A549 (cell line): Measurements from ENCODE around the gene IKBKG. TPM values are rescaled to one million over a fixed set of nuclear protein-coding genes. Genes with fewer than 3 reads are reported as not detected.

Experiments used
- ATAC-seq, 2 experiments: fragments of 200-7000 bp in 1 of 2; fragments of >200 bp in 1 of 2; cut with Nextera tagmentation in 1 of 2; cut with Tn5 transposase in 1 of 2; 3 replicates each; pipeline versions ENCODE4 v1.8.0 to v1.9.1; 2018 to 2020; ENCODE audit warnings: mild to moderate bottlenecking in 1 of 2, moderate library complexity in 1 of 2
- CTCF ChIA-PET: fragments of 300-600 bp; sonication (Branson Sonifier 250); formaldehyde crosslinking; extraction: SDS; loops from one replicate; lab custom pipeline; 2021; ENCODE audit warnings: antibody characterized with exemption, inconsistent platforms; lab: Yijun Ruan, JAX
- POLR2A ChIA-PET: fragments of 350-600 bp; formaldehyde crosslinking; extraction: SDS; loops from one replicate; lab custom pipeline; 2021; ENCODE audit warnings: antibody characterized with exemption, inconsistent platforms; lab: Yijun Ruan, JAX
- DNase-seq, 2 experiments: peaks; one replicate each; pipeline versions ENCODE4 v3.0.0 to v3.0.0-alpha.2; 2011 to 2016; ENCODE audit warnings: low read depth in 1 of 2, low spot score in 1 of 2
- FAIRE-seq: peaks from 2 replicates; lab custom pipeline; 2011; peaks lifted over from hg19 to GRCh38; lab: Jason Lieb, UNC
- H3K27ac ChIP-seq, 2 experiments: fragments of >200 bp; sonication (Bioruptor Twin); formaldehyde crosslinking; 3 replicates each; pipeline ENCODE4 v1.5.1; 2016 to 2017
- H3K4me1 ChIP-seq: fragments of >200 bp; sonication (Bioruptor Twin); formaldehyde crosslinking; 3 replicates; pipeline ENCODE4 v1.6.1; 2016
- H3K4me2 ChIP-seq: fragments of >200 bp; sonication (Bioruptor Twin); formaldehyde crosslinking; 3 replicates; pipeline ENCODE4 v1.6.1; 2016
- H3K4me3 ChIP-seq: fragments of >200 bp; sonication (Bioruptor Twin); formaldehyde crosslinking; 3 replicates; pipeline ENCODE4 v1.5.1; 2016
- H3K9me3 ChIP-seq: fragments of >200 bp; sonication (Bioruptor Twin); formaldehyde crosslinking; 3 replicates; pipeline ENCODE4 v1.6.1; 2016
- ATOH8 ChIP-seq: fragments of 250-450 bp; sonication (Bioruptor Pico); IDR thresholded peaks from 2 replicates; pipeline ENCODE4 v1.5.0; 2020; ENCODE audit warnings: low read depth, mild to moderate bottlenecking, moderate library complexity
- CEBPB ChIP-seq, 2 experiments: fragments of >200 bp in 1 of 2; sonication (Bioruptor Twin) in 1 of 2; formaldehyde crosslinking in 1 of 2; IDR thresholded peaks; 2 replicates each; pipeline ENCODE4 v1.6.1; 2012 to 2016
- CHD2 ChIP-seq: fragments of 150-350 bp; IDR thresholded peaks from 2 replicates; pipeline ENCODE4 v1.6.1; 2014; ENCODE audit warnings: low read length; ENCODE audit not compliant: partially characterized antibody
- CHD4 ChIP-seq: fragments of 200-600 bp; sonication (generic); IDR thresholded peaks from 2 replicates; pipeline ENCODE4 v1.6.1; 2016; ENCODE audit warnings: antibody characterized with exemption, mild to moderate bottlenecking, borderline replicate concordance
- E2F6 ChIP-seq: IDR thresholded peaks from 2 replicates; pipeline ENCODE4 v1.6.1; 2012; ENCODE audit warnings: low read depth, borderline replicate concordance
- FOSL2 ChIP-seq, 2 experiments: fragments of 450-650 bp in 1 of 2; fragments of >200 bp in 1 of 2; sonication (Bioruptor Twin) in 1 of 2; formaldehyde crosslinking; IDR thresholded peaks; 2 replicates each; pipeline versions ENCODE4 v1.5.0 to v1.6.1; 2016 to 2020; ENCODE audit warnings: mild to moderate bottlenecking in 1 of 2, moderate library complexity in 1 of 2
- HDAC2 ChIP-seq: fragments of 200-600 bp; sonication (generic); IDR thresholded peaks from 2 replicates; pipeline ENCODE4 v1.6.1; 2016
- HOXA7 ChIP-seq: fragments of 250-450 bp; sonication (Bioruptor Pico); IDR thresholded peaks from 2 replicates; pipeline ENCODE4 v1.5.0; 2020; ENCODE audit warnings: mild to moderate bottlenecking, moderate library complexity
- HOXB13 ChIP-seq: fragments of 250-450 bp; sonication (Bioruptor Pico); IDR thresholded peaks from 2 replicates; pipeline ENCODE4 v1.5.0; 2020; ENCODE audit warnings: low read depth, mild to moderate bottlenecking, moderate library complexity
- JUNB ChIP-seq: fragments of >200 bp; sonication (Bioruptor Twin); formaldehyde crosslinking; IDR thresholded peaks from 2 replicates; pipeline ENCODE4 v1.6.1; 2016
- KDM1A ChIP-seq: fragments of 200-600 bp; sonication (generic); IDR thresholded peaks from 2 replicates; pipeline ENCODE4 v1.6.1; 2016; ENCODE audit warnings: low read depth, mild to moderate bottlenecking
- KDM5A ChIP-seq: fragments of 200-600 bp; sonication (generic); IDR thresholded peaks from 2 replicates; pipeline ENCODE4 v1.6.1; 2016; ENCODE audit warnings: antibody characterized with exemption, mild to moderate bottlenecking
- MAFK ChIP-seq: fragments of 450-650 bp; IDR thresholded peaks from 2 replicates; pipeline ENCODE4 v1.6.1; 2014; ENCODE audit not compliant: partially characterized antibody
- MAX ChIP-seq: IDR thresholded peaks from 2 replicates; pipeline ENCODE4 v1.6.1; 2012
- PHF8 ChIP-seq: fragments of 200-600 bp; sonication (generic); IDR thresholded peaks from 2 replicates; pipeline ENCODE4 v1.6.1; 2016; ENCODE audit warnings: low read depth, mild to moderate bottlenecking, antibody characterized with exemption, moderate library complexity, borderline replicate concordance
- RAD21 ChIP-seq, 2 experiments: fragments of >200 bp in 1 of 2; sonication (Bioruptor Twin) in 1 of 2; formaldehyde crosslinking in 1 of 2; IDR thresholded peaks in 1 of 2; conservative IDR thresholded peaks in 1 of 2; 2 replicates in 1 of 2; 3 replicates in 1 of 2; pipeline ENCODE4 v1.6.1; 2012 to 2018; ENCODE audit warnings: inconsistent platforms in 1 of 2
- RCOR1 ChIP-seq: fragments of 150-350 bp; IDR thresholded peaks from 2 replicates; pipeline ENCODE4 v1.6.1; 2014; ENCODE audit warnings: antibody characterized with exemption, low read length, low read depth
- SMC3 ChIP-seq: fragments of >200 bp; sonication (Bioruptor Twin); formaldehyde crosslinking; IDR thresholded peaks from 3 replicates; pipeline ENCODE4 v1.6.1; 2018; ENCODE audit warnings: inconsistent platforms
- SREBF2 ChIP-seq: fragments of 450-650 bp; IDR thresholded peaks from 2 replicates; pipeline ENCODE4 v1.6.1; 2014; ENCODE audit warnings: mild to moderate bottlenecking, moderate library complexity
- TP53 ChIP-seq: fragments of 250-450 bp; sonication (Bioruptor Pico); IDR thresholded peaks from 2 replicates; pipeline ENCODE4 v1.5.0; 2021; ENCODE audit warnings: mild to moderate bottlenecking, moderate library complexity
- USF2 ChIP-seq: fragments of 450-650 bp; IDR thresholded peaks from 2 replicates; pipeline ENCODE4 v1.6.1; 2014; ENCODE audit warnings: antibody characterized with exemption
- ZSCAN20 ChIP-seq: fragments of 250-450 bp; sonication (Bioruptor Pico); IDR thresholded peaks from 2 replicates; pipeline ENCODE4 v1.8.0; 2022; ENCODE audit warnings: mild to moderate bottlenecking, moderate library complexity
- WGBS: methylation state at CpG from one replicate; pipeline ENCODE4 v1.1.6; 2017; ENCODE audit errors: missing lambda C conversion rate; 5-methylcytosine and 5-hydroxymethylcytosine counted together
- polyA plus RNA-seq, 4 experiments: library from polyadenylated mRNA; depleted of rRNA in 3 of 4; stranded (reverse); fragments of >200 nt; fragmentation: RNase III in 1 of 4; extraction: RNeasy Plus Mini Kit Qiagen cat#74134 plus additional on column Dnase treatment in 1 of 4; gene quantifications; 2 replicates in 3 of 4; 3 replicates in 1 of 4; pipeline ENCODE4 v1.2.3, GENCODE V29; 2011 to 2017

The IKBKG gene
- polyA plus RNA-seq, 2 of the 4 experiments (the other 2 are of a cell fraction) = 19.7 to 34.2 TPM

- no peak for FAIRE-seq
- CTCF ChIA-PET = interaction anchor here (1.1 to 1.6 kb wide), 3 partner anchors 12 to 149 kb away, joined by 3 to 6 read pairs (median 5); no protein-coding TSS in a partner anchor
- 84% methylated on average over 9 of the region's 14 CpGs for WGBS
- no peak overlapping the region for H3K4me3 ChIP-seq
- H3K27ac ChIP-seq = no peak overlapping the region
- H3K4me1 ChIP-seq = peaks cover 11% of the 10 kb centered on the region
- no peak overlapping the region for H3K4me2 ChIP-seq
- POLR2A ChIA-PET = no interaction called here
- no peak for ATAC-seq
- no peak for DNase-seq
- no peak for TF ChIP-seq JUNB
- TF ChIP-seq RCOR1 = no peak
- TF ChIP-seq E2F6 = no peak
- TF ChIP-seq SMC3 = no peak
- no peak for TF ChIP-seq ZSCAN20 (CRISPR knock-in tag)
- TF ChIP-seq SREBF2 = no peak
- no peak for TF ChIP-seq PHF8
- no peaks in the 10 kb centered on the region for H3K9me3 ChIP-seq
Measured at GRCh38 chrX:154599531-154599930, 52.1 kb downstream of the IKBKG start.

GRCh38 chrX:154600759-154601374 is 53.4 kb downstream of the IKBKG start:
- ChIA-PET POLR2A (no interaction called here), CTCF (interaction anchor here (1.6 kb wide), 1 partner anchor 148 kb away, joined by 6 read pairs; no protein-coding TSS in a partner anchor)
- Histone ChIP-seq H3K27ac (no peak overlapping the region), H3K4me3 (no peak overlapping the region), H3K4me2 (no peak overlapping the region), H3K9me3 (no peaks in the 10 kb centered on the region), H3K4me1 (peaks cover 12% of the 10 kb centered on the region)
- no peak for DNase-seq
- no peak; a peak in 1 of 6 replicates for ATAC-seq
- no peak for TF ChIP-seq KDM1A
- no peak for TF ChIP-seq CHD4
- TF ChIP-seq HOXA7 (CRISPR knock-in tag) = no peak
- TF ChIP-seq HOXB13 = no peak
- no peak for TF ChIP-seq USF2
- TF ChIP-seq RAD21 (conservative IDR thresholded peaks at IDR 0.05 in 1 of 2, IDR thresholded peaks at IDR 0.05 in 1 of 2) = no peak
- TF ChIP-seq CHD2 = no peak
- no peak for FAIRE-seq
- 76% methylated on average over 14 of the region's 15 CpGs for WGBS

- FAIRE-seq = no peak
- CTCF ChIA-PET = interaction anchor here (1.9 kb wide), 1 partner anchor 147 kb away, joined by 4 read pairs; no protein-coding TSS in a partner anchor
Measured at GRCh38 chrX:154602226-154602625, 54.8 kb downstream of the IKBKG start.

GRCh38 chrX:154602766-154603437 is 55.5 kb downstream of the IKBKG start:
- Histone ChIP-seq H3K27ac (peak overlapping the region in 1 of 2 experiments; percentile 70; a peak in 3 of 6 replicates), H3K4me2 (no peak overlapping the region), H3K4me1 (peaks cover 17% of the 10 kb centered on the region), H3K4me3 (no peak overlapping the region)
- DNase-seq = no peak
- no peak for FAIRE-seq
- 86% methylated on average over 18 of the region's 18 CpGs for WGBS
- no peak for ATAC-seq
- TF ChIP-seq ATOH8 (no peak), MAX (no peak), TP53 (CRISPR knock-in tag) (no peak), MAFK (no peak), FOSL2 (IDR thresholded peaks at IDR 0.05) (no peak), FOSL2 (CRISPR knock-in tag; IDR thresholded peaks at IDR 0.05) (no peak), CHD4 (no peak), HDAC2 (no peak)
- TF ChIP-seq, all 56 proteins: peak for 0
- H3K9me3 ChIP-seq = no peaks in the 10 kb centered on the region
- ChIA-PET POLR2A (no interaction called here), CTCF (interaction anchor here (1.9 kb wide), 1 partner anchor 146 kb away, joined by 4 read pairs; no protein-coding TSS in a partner anchor)

More at GRCh38 chrX:154602226-154602625, 54.8 kb downstream of the IKBKG start:
- H3K4me1 ChIP-seq = peaks cover 14% of the 10 kb centered on the region
- no peaks in the 10 kb centered on the region for H3K9me3 ChIP-seq
- TF ChIP-seq CEBPB (IDR thresholded peaks at IDR 0.05) (no peak), KDM5A (no peak)
- no peak overlapping the region for H3K4me2 ChIP-seq
- no peak for ATAC-seq
- DNase-seq = no peak
- no peak overlapping the region for H3K27ac ChIP-seq
- no peak overlapping the region for H3K4me3 ChIP-seq
- WGBS = 74% methylated on average over 10 of the region's 13 CpGs
- POLR2A ChIA-PET = no interaction called here
